ENCODE results near the gene CPE.

DNA sequence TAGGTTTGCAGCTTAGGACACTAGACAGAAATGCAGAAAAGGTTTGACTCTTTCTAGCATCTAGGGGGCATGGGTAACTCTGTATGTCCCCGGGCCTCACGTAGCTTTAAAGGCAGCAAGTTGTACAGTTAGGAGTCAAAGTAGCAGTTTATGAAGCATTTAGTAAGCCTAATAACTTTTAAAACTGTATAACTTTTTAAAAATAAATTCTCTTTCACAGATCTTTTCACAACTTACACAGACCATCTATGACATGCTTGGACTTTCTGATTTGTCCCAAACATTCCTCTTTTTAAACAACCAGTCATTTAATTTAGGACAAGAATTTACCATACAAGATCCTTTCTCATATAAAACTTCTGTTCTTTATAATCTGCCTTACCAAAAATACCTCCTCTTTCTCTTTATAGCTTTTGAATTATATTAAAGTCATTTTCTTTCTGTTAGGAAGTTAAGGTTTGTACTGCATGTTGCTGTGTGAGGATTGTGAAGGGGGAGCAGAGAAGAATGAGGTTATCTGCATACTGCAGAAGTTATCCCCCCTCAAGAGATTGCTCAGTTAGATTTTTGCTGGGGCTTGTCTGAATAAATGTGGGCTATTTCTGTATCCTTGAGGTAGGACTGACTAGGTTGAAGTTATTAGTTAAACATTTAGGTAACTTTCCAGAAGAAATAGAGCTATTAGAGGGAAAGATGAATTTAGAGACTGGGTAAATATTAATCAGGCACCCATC, 94.3 kb downstream of the CPE start:
- TF ChIP-seq, protein P1, sequence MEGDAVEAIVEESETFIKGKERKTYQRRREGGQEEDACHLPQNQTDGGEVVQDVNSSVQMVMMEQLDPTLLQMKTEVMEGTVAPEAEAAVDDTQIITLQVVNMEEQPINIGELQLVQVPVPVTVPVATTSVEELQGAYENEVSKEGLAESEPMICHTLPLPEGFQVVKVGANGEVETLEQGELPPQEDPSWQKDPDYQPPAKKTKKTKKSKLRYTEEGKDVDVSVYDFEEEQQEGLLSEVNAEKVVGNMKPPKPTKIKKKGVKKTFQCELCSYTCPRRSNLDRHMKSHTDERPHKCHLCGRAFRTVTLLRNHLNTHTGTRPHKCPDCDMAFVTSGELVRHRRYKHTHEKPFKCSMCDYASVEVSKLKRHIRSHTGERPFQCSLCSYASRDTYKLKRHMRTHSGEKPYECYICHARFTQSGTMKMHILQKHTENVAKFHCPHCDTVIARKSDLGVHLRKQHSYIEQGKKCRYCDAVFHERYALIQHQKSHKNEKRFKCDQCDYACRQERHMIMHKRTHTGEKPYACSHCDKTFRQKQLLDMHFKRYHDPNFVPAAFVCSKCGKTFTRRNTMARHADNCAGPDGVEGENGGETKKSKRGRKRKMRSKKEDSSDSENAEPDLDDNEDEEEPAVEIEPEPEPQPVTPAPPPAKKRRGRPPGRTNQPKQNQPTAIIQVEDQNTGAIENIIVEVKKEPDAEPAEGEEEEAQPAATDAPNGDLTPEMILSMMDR (IDR thresholded peaks at IDR 0.05), result no peak
- no peak for TF ChIP-seq POLR2A (IDR thresholded peaks at IDR 0.05)
- TF ChIP-seq EP300 (IDR thresholded peaks at IDR 0.05), result no peak

All from tibial nerve (tissue), 4 donors.